GM19238 (cell line): ENCODE measurements around the gene CEACAM8.
"Not testable (repeated sequence)": the region's sequence is repeated elsewhere in the genome, so short reads cannot be mapped to it uniquely, and the experiment has no call there.

Experiments used
- DNase-seq: peaks from one replicate; pipeline ENCODE4 v3.0.0; 2011; ENCODE audit warnings: low spot score; ENCODE audit not compliant: insufficient read length

Gene CEACAM8

GRCh38 chr19:42544146-42544545 is 50.6 kb downstream of the CEACAM8 start:
- DNase-seq = no peak

GRCh38 chr19:42542791-42543190 is 51.9 kb downstream of the CEACAM8 start:
- no peak for DNase-seq

- DNase-seq = no peak
Observed at GRCh38 chr19:42540071-42540553, 54.6 kb downstream of the CEACAM8 start.

- no peak for DNase-seq
Observed at GRCh38 chr19:42538841-42539709, 55.6 kb downstream of the CEACAM8 start.

- not testable (repeated sequence) for DNase-seq
Observed at GRCh38 chr19:42535276-42535675, 59.4 kb downstream of the CEACAM8 start.

GRCh38 chr19:42534391-42534790 is 60.3 kb downstream of the CEACAM8 start:
- DNase-seq = no peak

GRCh38 chr19:42532891-42533290 is 61.8 kb downstream of the CEACAM8 start:
- DNase-seq = no peak

- DNase-seq = no peak
Observed at GRCh38 chr19:42531313-42531712, 63.4 kb downstream of the CEACAM8 start.
